Testis (tissue), 2 donors: ENCODE results near the gene SLIT3.

Source experiments
- POLR2A ChIP-seq: fragments of 450-650 bp; IDR thresholded peaks from one replicate; pipeline ENCODE4 v1.6.1; 2017; ENCODE audit warnings: antibody characterized with exemption, mild to moderate bottlenecking, moderate library complexity
- TF ChIP-seq, protein P1 (sequence below), 3 experiments: fragments of 450-650 bp in 2 of 3; fragments of 200-600 bp in 1 of 3; sonication (generic) in 1 of 3; IDR thresholded peaks; one replicate each; pipeline ENCODE4 v1.5.1; 2016 to 2019; ENCODE audit warnings: antibody characterized with exemption in 3 of 3, mild to moderate bottlenecking in 2 of 3, moderate library complexity in 1 of 3

DNA sequence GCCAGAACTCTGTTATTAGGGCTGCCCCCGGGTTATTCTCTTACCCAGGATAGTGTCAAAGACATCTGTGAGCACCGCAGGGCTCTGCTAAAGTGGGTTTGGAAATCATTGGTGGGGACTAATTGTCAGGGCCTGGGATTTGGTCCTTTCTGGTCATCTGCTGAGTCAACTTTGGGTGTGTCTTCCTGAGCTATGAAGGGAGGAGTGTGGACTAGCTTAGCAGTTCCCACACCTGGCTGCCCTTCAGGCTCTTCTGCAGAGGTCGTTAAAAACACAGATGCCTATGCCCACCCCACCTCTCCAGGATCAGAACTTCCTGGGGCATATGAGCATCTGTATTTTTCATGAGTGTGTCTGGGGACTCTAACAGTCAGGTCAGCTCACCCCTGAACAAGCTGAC, 352.2 kb downstream of the SLIT3 start:
- TF ChIP-seq, protein P1, sequence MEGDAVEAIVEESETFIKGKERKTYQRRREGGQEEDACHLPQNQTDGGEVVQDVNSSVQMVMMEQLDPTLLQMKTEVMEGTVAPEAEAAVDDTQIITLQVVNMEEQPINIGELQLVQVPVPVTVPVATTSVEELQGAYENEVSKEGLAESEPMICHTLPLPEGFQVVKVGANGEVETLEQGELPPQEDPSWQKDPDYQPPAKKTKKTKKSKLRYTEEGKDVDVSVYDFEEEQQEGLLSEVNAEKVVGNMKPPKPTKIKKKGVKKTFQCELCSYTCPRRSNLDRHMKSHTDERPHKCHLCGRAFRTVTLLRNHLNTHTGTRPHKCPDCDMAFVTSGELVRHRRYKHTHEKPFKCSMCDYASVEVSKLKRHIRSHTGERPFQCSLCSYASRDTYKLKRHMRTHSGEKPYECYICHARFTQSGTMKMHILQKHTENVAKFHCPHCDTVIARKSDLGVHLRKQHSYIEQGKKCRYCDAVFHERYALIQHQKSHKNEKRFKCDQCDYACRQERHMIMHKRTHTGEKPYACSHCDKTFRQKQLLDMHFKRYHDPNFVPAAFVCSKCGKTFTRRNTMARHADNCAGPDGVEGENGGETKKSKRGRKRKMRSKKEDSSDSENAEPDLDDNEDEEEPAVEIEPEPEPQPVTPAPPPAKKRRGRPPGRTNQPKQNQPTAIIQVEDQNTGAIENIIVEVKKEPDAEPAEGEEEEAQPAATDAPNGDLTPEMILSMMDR (IDR thresholded peaks at IDR 0.05): no peak
- no peak for TF ChIP-seq POLR2A
